Measurements from ENCODE around the gene ADGRD2. TPM values are rescaled to one million over a fixed set of nuclear protein-coding genes. Genes with fewer than 3 reads are reported as not detected.

Gene ADGRD2
- total RNA-seq, 1 experiment from 2014 or later: not detected

DNA sequence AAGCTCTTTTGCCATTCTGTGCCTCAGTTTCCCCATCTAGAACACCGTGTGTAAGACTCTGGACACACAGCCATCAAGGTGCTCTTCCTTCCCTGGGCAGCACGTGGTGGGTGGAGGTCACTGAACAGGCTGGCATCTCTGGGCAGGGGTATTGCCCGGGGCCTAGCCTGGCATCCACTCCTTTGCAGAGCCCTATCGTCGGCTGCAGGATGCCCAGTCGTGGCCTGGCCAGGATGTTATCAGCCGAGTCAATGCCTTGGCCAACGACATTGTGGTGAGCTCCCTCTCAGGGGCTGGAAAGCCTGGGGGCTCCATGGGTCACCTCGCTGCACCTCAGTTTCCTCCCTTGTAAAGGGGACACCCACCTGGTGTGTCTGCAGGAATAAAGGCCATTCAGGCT, 4.0 kb downstream of the ADGRD2 start:
- H3K27ac ChIP-seq (ENCODE audit: low read length): no peak overlapping the region
- no peaks in the 10 kb centered on the region for H3K9me3 ChIP-seq (ENCODE audit: control insufficient read depth, insufficient read depth, low read depth, low read length)
- H3K4me1 ChIP-seq (ENCODE audit: control insufficient read depth, insufficient read depth, low read length): no peaks in the 10 kb centered on the region
- no peak for ATAC-seq
- BruUV-seq (replicated peaks): no TSS peak
- POLR2A ChIA-PET: no interaction called here
- TF ChIP-seq, protein P1, sequence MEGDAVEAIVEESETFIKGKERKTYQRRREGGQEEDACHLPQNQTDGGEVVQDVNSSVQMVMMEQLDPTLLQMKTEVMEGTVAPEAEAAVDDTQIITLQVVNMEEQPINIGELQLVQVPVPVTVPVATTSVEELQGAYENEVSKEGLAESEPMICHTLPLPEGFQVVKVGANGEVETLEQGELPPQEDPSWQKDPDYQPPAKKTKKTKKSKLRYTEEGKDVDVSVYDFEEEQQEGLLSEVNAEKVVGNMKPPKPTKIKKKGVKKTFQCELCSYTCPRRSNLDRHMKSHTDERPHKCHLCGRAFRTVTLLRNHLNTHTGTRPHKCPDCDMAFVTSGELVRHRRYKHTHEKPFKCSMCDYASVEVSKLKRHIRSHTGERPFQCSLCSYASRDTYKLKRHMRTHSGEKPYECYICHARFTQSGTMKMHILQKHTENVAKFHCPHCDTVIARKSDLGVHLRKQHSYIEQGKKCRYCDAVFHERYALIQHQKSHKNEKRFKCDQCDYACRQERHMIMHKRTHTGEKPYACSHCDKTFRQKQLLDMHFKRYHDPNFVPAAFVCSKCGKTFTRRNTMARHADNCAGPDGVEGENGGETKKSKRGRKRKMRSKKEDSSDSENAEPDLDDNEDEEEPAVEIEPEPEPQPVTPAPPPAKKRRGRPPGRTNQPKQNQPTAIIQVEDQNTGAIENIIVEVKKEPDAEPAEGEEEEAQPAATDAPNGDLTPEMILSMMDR (IDR thresholded peaks at IDR 0.05): no peak
- TF ChIP-seq, protein P2, sequence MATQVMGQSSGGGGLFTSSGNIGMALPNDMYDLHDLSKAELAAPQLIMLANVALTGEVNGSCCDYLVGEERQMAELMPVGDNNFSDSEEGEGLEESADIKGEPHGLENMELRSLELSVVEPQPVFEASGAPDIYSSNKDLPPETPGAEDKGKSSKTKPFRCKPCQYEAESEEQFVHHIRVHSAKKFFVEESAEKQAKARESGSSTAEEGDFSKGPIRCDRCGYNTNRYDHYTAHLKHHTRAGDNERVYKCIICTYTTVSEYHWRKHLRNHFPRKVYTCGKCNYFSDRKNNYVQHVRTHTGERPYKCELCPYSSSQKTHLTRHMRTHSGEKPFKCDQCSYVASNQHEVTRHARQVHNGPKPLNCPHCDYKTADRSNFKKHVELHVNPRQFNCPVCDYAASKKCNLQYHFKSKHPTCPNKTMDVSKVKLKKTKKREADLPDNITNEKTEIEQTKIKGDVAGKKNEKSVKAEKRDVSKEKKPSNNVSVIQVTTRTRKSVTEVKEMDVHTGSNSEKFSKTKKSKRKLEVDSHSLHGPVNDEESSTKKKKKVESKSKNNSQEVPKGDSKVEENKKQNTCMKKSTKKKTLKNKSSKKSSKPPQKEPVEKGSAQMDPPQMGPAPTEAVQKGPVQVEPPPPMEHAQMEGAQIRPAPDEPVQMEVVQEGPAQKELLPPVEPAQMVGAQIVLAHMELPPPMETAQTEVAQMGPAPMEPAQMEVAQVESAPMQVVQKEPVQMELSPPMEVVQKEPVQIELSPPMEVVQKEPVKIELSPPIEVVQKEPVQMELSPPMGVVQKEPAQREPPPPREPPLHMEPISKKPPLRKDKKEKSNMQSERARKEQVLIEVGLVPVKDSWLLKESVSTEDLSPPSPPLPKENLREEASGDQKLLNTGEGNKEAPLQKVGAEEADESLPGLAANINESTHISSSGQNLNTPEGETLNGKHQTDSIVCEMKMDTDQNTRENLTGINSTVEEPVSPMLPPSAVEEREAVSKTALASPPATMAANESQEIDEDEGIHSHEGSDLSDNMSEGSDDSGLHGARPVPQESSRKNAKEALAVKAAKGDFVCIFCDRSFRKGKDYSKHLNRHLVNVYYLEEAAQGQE (IDR thresholded peaks at IDR 0.05; ENCODE audit: insufficient read depth in 1 of 2, low read depth in 2 of 2, low read length in 1 of 2): no peak
- TF ChIP-seq TCF7L2 (IDR thresholded peaks at IDR 0.05; ENCODE audit: low read depth, low read length): no peak
- TF ChIP-seq POLR2AphosphoS5 (IDR thresholded peaks at IDR 0.05; ENCODE audit: low read depth, low read length): no peak
- no peak for TF ChIP-seq SIN3A (IDR thresholded peaks at IDR 0.05; ENCODE audit: borderline replicate concordance, insufficient read depth, low read depth, low read length)
- no peaks in the 10 kb centered on the region for H3K27me3 ChIP-seq (ENCODE audit: control insufficient read depth, insufficient read depth, low read length)
- H3K36me3 ChIP-seq (ENCODE audit: control insufficient read depth, insufficient read depth, low read length): no peaks in the 10 kb centered on the region
- no peak overlapping the region for H3K4me3 ChIP-seq (ENCODE audit: low read depth in 2 of 2, low read length in 2 of 2)
- CTCF ChIA-PET: no interaction called here
- DNase-seq (ENCODE audit: low read depth, low spot score): no peak
- intact Hi-C loops (cut with micrococcal nuclease; ENCODE audit: unreplicated experiment) (no loop called here), in situ Hi-C loops (cut with HindIII; ENCODE audit: low pct_unique_long_range_greater_than_20kb, low sequenced_read_pairs) (no loop called here)

DNA sequence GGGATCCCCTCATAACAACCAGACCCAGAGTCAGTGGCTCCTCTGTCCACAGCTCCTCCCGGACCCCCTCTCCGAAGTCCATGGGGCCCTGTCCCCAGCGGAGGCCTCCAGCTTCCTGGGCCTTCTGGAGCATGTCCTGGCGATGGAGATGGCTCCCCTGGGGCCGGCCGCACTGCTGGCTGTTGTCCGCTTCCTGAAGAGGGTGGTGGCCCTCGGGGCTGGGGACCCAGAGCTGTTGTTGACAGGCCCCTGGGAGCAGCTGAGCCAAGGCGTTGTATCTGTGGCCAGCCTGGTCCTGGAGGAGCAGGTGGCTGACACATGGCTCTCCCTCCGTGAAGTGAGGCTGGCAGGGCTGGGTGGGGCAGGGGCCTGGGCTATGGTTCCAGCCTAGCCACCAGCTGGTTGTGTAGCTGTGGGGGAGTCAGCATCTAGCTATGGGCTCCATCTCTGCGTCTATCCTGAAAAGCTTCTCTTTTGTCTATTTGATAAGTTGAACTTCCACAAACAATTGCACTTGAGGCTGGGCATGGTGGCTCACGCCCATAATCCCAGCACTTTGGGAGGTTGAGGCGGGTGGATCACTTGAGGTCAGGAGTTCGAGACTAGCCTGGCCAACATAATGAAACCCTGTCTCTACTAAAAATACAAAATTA, 4.7 kb downstream of the ADGRD2 start:
- no peak for ATAC-seq
- Histone ChIP-seq H3K4me3 (ENCODE audit: low read depth in 2 of 2, low read length in 2 of 2) (no peak overlapping the region), H3K27me3 (ENCODE audit: control insufficient read depth, insufficient read depth, low read length) (no peaks in the 10 kb centered on the region), H3K36me3 (ENCODE audit: control insufficient read depth, insufficient read depth, low read length) (no peaks in the 10 kb centered on the region), H3K4me1 (ENCODE audit: control insufficient read depth, insufficient read depth, low read length) (no peaks in the 10 kb centered on the region), H3K27ac (ENCODE audit: low read length) (no peak overlapping the region), H3K9me3 (ENCODE audit: control insufficient read depth, insufficient read depth, low read depth, low read length) (no peaks in the 10 kb centered on the region)
- no TSS peak for BruUV-seq (replicated peaks)
- in situ Hi-C loops (cut with HindIII; ENCODE audit: low pct_unique_long_range_greater_than_20kb, low sequenced_read_pairs): no loop called here
- intact Hi-C loops (cut with micrococcal nuclease; ENCODE audit: unreplicated experiment): no loop called here
- TF ChIP-seq SIN3A (IDR thresholded peaks at IDR 0.05; ENCODE audit: borderline replicate concordance, insufficient read depth, low read depth, low read length) (no peak), POLR2AphosphoS5 (IDR thresholded peaks at IDR 0.05; ENCODE audit: low read depth, low read length) (no peak), TCF7L2 (IDR thresholded peaks at IDR 0.05; ENCODE audit: low read depth, low read length) (no peak)
- TF ChIP-seq, protein P2 (IDR thresholded peaks at IDR 0.05; ENCODE audit: insufficient read depth in 1 of 2, low read depth in 2 of 2, low read length in 1 of 2): no peak
- TF ChIP-seq, protein P1 (IDR thresholded peaks at IDR 0.05): no peak
- POLR2A ChIA-PET: no interaction called here
- DNase-seq (ENCODE audit: low read depth, low spot score): no peak
- CTCF ChIA-PET: no interaction called here

Measured in Panc1 (cell line).